HepG2 (cell line): Measurements from ENCODE around the gene CALM1. TPM values are rescaled to one million over a fixed set of nuclear protein-coding genes. Genes with fewer than 3 reads are reported as not detected.

ENCODE experiments used
- GABPA ChIP-seq, 2 experiments: IDR thresholded peaks; 2 replicates each; pipeline ENCODE4 v1.6.1; 2011 to 2016; ENCODE audit warnings: low read depth in 2 of 2, low read length in 1 of 2, missing biosample characterization in 1 of 2, missing genetic modification characterization in 1 of 2
- GABPB1 ChIP-seq: IDR thresholded peaks from 2 replicates; pipeline ENCODE4 v1.6.1; 2016; ENCODE audit warnings: mild to moderate bottlenecking, missing genetic modification reagents, moderate library complexity, missing compliant biosample characterization
- HNRNPH1 ChIP-seq: fragments of 200-400 bp; formaldehyde crosslinking; optimal IDR thresholded peaks from 2 replicates; pipeline ENCODE3; 2017; ENCODE audit warnings: mild to moderate bottlenecking, low read depth, low read length
- KLF12 ChIP-seq: sonication (generic); formaldehyde crosslinking; IDR thresholded peaks from 2 replicates; pipeline ENCODE4 v1.4.0; 2020; ENCODE audit warnings: missing genetic modification reagents, borderline replicate concordance
- NFYB ChIP-seq: sonication (generic); formaldehyde crosslinking; IDR thresholded peaks from 2 replicates; pipeline ENCODE4 v1.4.0; 2020; ENCODE audit warnings: missing genetic modification reagents
- PCBP1 ChIP-seq: fragments of 200-400 bp; formaldehyde crosslinking; IDR thresholded peaks from 2 replicates; pipeline ENCODE4 v1.6.1; 2017; ENCODE audit warnings: mild to moderate bottlenecking, low read depth, low read length, borderline replicate concordance
- RAD51 ChIP-seq: fragments of 450-650 bp; IDR thresholded peaks from 2 replicates; pipeline ENCODE4 v1.6.1; 2016; ENCODE audit warnings: borderline replicate concordance
- SMARCC2 ChIP-seq: fragments of 450-650 bp; IDR thresholded peaks from 2 replicates; pipeline ENCODE4 v1.6.1; 2017; ENCODE audit warnings: antibody characterized with exemption, mild to moderate bottlenecking
- SNAI1 ChIP-seq: sonication (generic); formaldehyde crosslinking; IDR thresholded peaks from 2 replicates; pipeline ENCODE4 v1.5.0; 2020; ENCODE audit warnings: mild to moderate bottlenecking, missing genetic modification reagents, borderline replicate concordance
- ZBTB3 ChIP-seq: sonication (generic); formaldehyde crosslinking; IDR thresholded peaks from 2 replicates; pipeline ENCODE4 v1.4.0; 2020; ENCODE audit warnings: low read depth, mild to moderate bottlenecking, moderate library complexity, missing genetic modification reagents, borderline replicate concordance
- ZC3H13 ChIP-seq: sonication (generic); formaldehyde crosslinking; IDR thresholded peaks from 2 replicates; pipeline ENCODE4 v1.8.1; 2023; ENCODE audit warnings: mild to moderate bottlenecking, missing genetic modification reagents, moderate library complexity
- ZNF598 ChIP-seq: sonication (generic); formaldehyde crosslinking; IDR thresholded peaks from 2 replicates; pipeline ENCODE4 v1.5.1; 2020; ENCODE audit warnings: mild to moderate bottlenecking, missing genetic modification reagents, borderline replicate concordance
- ZNF652 ChIP-seq: IDR thresholded peaks from 2 replicates; pipeline ENCODE4 v1.6.1; 2016; ENCODE audit warnings: low read depth, borderline replicate concordance
- ZNF720 ChIP-seq: sonication (generic); formaldehyde crosslinking; IDR thresholded peaks from 2 replicates; pipeline ENCODE4 v1.4.0; 2020; ENCODE audit warnings: missing genetic modification reagents
- ZNF776 ChIP-seq: sonication (generic); formaldehyde crosslinking; IDR thresholded peaks from 2 replicates; pipeline ENCODE4 v1.4.0; 2020; ENCODE audit warnings: mild to moderate bottlenecking, missing genetic modification reagents
- polyA plus RNA-seq, 8 experiments: library from polyadenylated mRNA; depleted of rRNA in 3 of 8; stranded (reverse) in 7 of 8; unstranded in 1 of 8; fragments of >200 nt; fragmentation: Illumina TruSeq in 4 of 8; extraction: Trizol in 4 of 8; gene quantifications; 2 replicates each; pipeline versions ENCODE4 v1.2.1 to v1.2.3, GENCODE V29; 2011 to 2016; ENCODE audit warnings: low read depth in 4 of 8, missing spikeins in 1 of 8, mixed read lengths in 1 of 8; ENCODE audit not compliant: insufficient read depth in 1 of 8
- total RNA-seq, 5 experiments: library from RNA; depleted of rRNA; stranded (reverse); fragments of >200 nt; fragmentation: Illumina TruSeq; extraction: Trizol; gene quantifications; 2 replicates each; pipeline ENCODE4 v1.2.3, GENCODE V29; 2016; ENCODE audit warnings: low read depth in 1 of 5
- TF ChIP-seq, protein P1 (sequence below): sonication (generic); formaldehyde crosslinking; IDR thresholded peaks from 2 replicates; pipeline ENCODE4 v1.8.0; 2022; ENCODE audit warnings: low read depth, missing genetic modification reagents
- TF ChIP-seq, protein P2 (sequence below): IDR thresholded peaks from 2 replicates; pipeline ENCODE4 v1.6.1; 2016; ENCODE audit warnings: low read depth, borderline replicate concordance
- TF ChIP-seq, protein P3 (sequence below): IDR thresholded peaks from 2 replicates; pipeline ENCODE4 v1.6.1; 2016; ENCODE audit warnings: low read depth
- TF ChIP-seq, protein P4 (sequence below): sonication (generic); formaldehyde crosslinking; conservative IDR thresholded peaks from 2 replicates; pipeline ENCODE4 v1.5.0; 2020; ENCODE audit warnings: missing genetic modification reagents
- TF ChIP-seq, protein P5 (sequence below): sonication (generic); formaldehyde crosslinking; IDR thresholded peaks from 2 replicates; pipeline ENCODE4 v1.5.1; 2020; ENCODE audit warnings: mild to moderate bottlenecking, moderate library complexity, missing genetic modification reagents

CALM1 gene
- total and polyA plus RNA-seq, 2 of the 13 experiments (the other 11 are each of a cell fraction or from before 2014, with no cell fraction given), result 110 to 238 TPM

DNA sequence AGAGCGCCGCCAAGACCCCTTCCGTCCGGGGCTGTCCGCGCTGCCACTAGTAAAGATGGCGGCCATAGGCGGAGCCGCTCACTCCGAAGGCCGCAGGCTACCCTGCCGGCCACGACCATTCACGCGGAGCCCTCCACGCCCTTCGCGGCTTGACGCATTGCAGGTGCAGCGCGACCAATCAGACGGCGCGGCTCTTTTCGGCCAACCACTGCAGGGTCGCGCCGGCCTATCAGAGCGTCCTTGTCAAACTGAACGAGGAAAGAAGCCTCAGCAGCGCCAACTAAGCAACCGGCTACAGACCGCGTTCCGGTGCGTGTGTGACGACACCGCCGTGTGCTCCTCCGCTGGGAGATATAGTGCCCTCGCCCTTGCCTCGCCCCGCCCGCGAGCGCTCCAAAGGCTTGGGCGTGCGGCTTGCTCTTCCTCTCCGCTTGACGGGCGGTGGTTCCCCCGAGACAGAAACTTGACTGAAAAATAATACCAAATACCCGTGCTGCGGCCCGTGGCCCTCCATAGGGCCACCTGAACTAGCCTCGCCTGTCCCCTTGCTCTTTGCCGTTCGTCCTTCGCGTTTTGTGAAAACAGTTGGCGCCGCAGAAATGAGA lies 13.6 kb upstream of the CALM1 start (continued):
- TF ChIP-seq, protein P1, sequence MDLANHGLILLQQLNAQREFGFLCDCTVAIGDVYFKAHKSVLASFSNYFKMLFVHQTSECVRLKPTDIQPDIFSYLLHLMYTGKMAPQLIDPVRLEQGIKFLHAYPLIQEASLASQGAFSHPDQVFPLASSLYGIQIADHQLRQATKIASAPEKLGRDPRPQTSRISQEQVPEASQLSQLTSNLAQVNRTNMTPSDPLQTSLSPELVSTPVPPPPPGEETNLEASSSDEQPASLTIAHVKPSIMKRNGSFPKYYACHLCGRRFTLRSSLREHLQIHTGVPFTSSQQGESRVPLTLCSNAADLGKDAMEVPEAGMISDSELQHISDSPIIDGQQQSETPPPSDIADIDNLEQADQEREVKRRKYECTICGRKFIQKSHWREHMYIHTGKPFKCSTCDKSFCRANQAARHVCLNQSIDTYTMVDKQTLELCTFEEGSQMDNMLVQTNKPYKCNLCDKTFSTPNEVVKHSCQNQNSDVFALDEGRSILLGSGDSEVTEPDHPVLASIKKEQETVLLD, result peak; percentile 20; the same call in 1 of the 2 replicates
- TF ChIP-seq GABPA (IDR thresholded peaks at IDR 0.05; ENCODE audit: low read depth, low read length), result peak; percentile 58
- peak; percentile 84 for TF ChIP-seq GABPA (CRISPR knock-in tag; IDR thresholded peaks at IDR 0.05; ENCODE audit: low read depth)
- TF ChIP-seq ZNF720 (CRISPR knock-in tag), result peak; percentile 58; the same call in 1 of the 2 replicates
- TF ChIP-seq SMARCC2, result no peak
- TF ChIP-seq, protein P2, sequence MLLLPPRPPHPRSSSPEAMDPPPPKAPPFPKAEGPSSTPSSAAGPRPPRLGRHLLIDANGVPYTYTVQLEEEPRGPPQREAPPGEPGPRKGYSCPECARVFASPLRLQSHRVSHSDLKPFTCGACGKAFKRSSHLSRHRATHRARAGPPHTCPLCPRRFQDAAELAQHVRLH (CRISPR knock-in tag), result peak; percentile 50; the same call in 1 of the 2 replicates
- TF ChIP-seq, protein P3, sequence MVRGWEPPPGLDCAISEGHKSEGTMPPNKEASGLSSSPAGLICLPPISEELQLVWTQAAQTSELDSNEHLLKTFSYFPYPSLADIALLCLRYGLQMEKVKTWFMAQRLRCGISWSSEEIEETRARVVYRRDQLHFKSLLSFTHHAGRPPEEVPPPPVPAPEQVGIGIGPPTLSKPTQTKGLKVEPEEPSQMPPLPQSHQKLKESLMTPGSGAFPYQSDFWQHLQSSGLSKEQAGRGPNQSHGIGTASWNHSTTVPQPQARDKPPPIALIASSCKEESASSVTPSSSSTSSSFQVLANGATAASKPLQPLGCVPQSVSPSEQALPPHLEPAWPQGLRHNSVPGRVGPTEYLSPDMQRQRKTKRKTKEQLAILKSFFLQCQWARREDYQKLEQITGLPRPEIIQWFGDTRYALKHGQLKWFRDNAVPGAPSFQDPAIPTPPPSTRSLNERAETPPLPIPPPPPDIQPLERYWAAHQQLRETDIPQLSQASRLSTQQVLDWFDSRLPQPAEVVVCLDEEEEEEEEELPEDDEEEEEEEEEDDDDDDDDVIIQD (CRISPR knock-in tag), result peak; percentile 98
- TF ChIP-seq, protein P4, sequence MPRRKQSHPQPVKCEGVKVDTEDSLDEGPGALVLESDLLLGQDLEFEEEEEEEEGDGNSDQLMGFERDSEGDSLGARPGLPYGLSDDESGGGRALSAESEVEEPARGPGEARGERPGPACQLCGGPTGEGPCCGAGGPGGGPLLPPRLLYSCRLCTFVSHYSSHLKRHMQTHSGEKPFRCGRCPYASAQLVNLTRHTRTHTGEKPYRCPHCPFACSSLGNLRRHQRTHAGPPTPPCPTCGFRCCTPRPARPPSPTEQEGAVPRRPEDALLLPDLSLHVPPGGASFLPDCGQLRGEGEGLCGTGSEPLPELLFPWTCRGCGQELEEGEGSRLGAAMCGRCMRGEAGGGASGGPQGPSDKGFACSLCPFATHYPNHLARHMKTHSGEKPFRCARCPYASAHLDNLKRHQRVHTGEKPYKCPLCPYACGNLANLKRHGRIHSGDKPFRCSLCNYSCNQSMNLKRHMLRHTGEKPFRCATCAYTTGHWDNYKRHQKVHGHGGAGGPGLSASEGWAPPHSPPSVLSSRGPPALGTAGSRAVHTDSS (CRISPR knock-in tag), result no peak
- peak; percentile 100 for TF ChIP-seq PCBP1
- peak; percentile 50; the same call in 1 of the 2 replicates for TF ChIP-seq ZBTB3 (CRISPR knock-in tag)
- TF ChIP-seq, protein P5, sequence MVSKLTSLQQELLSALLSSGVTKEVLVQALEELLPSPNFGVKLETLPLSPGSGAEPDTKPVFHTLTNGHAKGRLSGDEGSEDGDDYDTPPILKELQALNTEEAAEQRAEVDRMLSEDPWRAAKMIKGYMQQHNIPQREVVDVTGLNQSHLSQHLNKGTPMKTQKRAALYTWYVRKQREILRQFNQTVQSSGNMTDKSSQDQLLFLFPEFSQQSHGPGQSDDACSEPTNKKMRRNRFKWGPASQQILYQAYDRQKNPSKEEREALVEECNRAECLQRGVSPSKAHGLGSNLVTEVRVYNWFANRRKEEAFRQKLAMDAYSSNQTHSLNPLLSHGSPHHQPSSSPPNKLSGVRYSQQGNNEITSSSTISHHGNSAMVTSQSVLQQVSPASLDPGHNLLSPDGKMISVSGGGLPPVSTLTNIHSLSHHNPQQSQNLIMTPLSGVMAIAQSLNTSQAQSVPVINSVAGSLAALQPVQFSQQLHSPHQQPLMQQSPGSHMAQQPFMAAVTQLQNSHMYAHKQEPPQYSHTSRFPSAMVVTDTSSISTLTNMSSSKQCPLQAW, result peak; percentile 87
- TF ChIP-seq ZNF652 (CRISPR knock-in tag), result no peak; the same call in 1 of the 2 replicates
- no peak for TF ChIP-seq RAD51
- no peak for TF ChIP-seq ZC3H13
- TF ChIP-seq ZNF598 (CRISPR knock-in tag), result no peak
- peak; percentile 90; the same call in 1 of the 2 replicates for TF ChIP-seq SNAI1 (CRISPR knock-in tag)
- TF ChIP-seq NFYB (CRISPR knock-in tag), result peak; percentile 100
- TF ChIP-seq KLF12, result peak; percentile 94; the same call in 1 of the 2 replicates
- TF ChIP-seq HNRNPH1, result no peak
- 0 out of 2 replicates have a peak, but pooled peaks have one; percentile 58 for TF ChIP-seq ZNF776 (CRISPR knock-in tag)
- peak; percentile 95 for TF ChIP-seq GABPB1
